OCI-LY1 (cell line): ENCODE data around the gene APOF.

ENCODE experiments used
- H2AFZ ChIP-seq: fragments of 200-600 bp; sonication (generic), shearing (Covaris generic); 2 replicates; pipeline ENCODE4 v1.6.0; 2014; ENCODE audit warnings: antibody characterized with exemption, mild to moderate bottlenecking, low read length
- H3F3A ChIP-seq: fragments of 200-600 bp; sonication (generic), shearing (Covaris generic); 2 replicates; pipeline ENCODE4 v1.6.0; 2014; ENCODE audit warnings: mild to moderate bottlenecking, antibody characterized with exemption, low read length, moderate library complexity; ENCODE audit not compliant: insufficient read depth
- H3K27ac ChIP-seq: fragments of 200-600 bp; sonication (generic); 2 replicates; pipeline ENCODE4 v1.5.1; 2014; ENCODE audit warnings: low read length, mixed run types, mild to moderate bottlenecking, low read depth; ENCODE audit not compliant: poor library complexity, severe bottlenecking
- H3K27me3 ChIP-seq: fragments of 200-600 bp; sonication (generic); 2 replicates; pipeline ENCODE4 v1.6.0; 2014; ENCODE audit warnings: antibody characterized with exemption, mild to moderate bottlenecking, low read length, moderate library complexity; ENCODE audit not compliant: insufficient read depth
- H3K36me3 ChIP-seq: fragments of 200-600 bp; sonication (generic); 2 replicates; pipeline ENCODE4 v1.6.1; 2014; ENCODE audit warnings: mild to moderate bottlenecking, antibody characterized with exemption, low read length, moderate library complexity, mixed read lengths; ENCODE audit not compliant: insufficient read depth
- H3K4me1 ChIP-seq: fragments of 200-600 bp; sonication (generic); 2 replicates; pipeline ENCODE4 v1.5.1; 2014; ENCODE audit warnings: mild to moderate bottlenecking, low read length, moderate library complexity; ENCODE audit not compliant: insufficient read depth, severe bottlenecking
- H3K4me2 ChIP-seq: fragments of 200-600 bp; sonication (generic), shearing (Covaris generic); 2 replicates; pipeline ENCODE4 v1.6.1; 2014; ENCODE audit warnings: low read length
- H3K4me3 ChIP-seq: fragments of 200-600 bp; sonication (generic); 2 replicates; pipeline ENCODE4 v1.5.1; 2014; ENCODE audit warnings: low read length, low read depth, mild to moderate bottlenecking, mixed read lengths; ENCODE audit not compliant: poor library complexity, severe bottlenecking
- H3K79me2 ChIP-seq: fragments of 200-600 bp; shearing (Covaris generic); 2 replicates; pipeline ENCODE4 v1.6.1; 2016; ENCODE audit warnings: mixed run types, low read length, mixed read lengths; ENCODE audit not compliant: insufficient read depth
- H3K9ac ChIP-seq: fragments of 200-600 bp; sonication (generic), shearing (Covaris generic); 2 replicates; pipeline ENCODE4 v1.6.1; 2014; ENCODE audit warnings: mild to moderate bottlenecking, low read length, mixed read lengths
- H3K9me2 ChIP-seq: fragments of 200-600 bp; sonication (generic), shearing (Covaris generic); 2 replicates; pipeline ENCODE4 v1.6.1; 2014; ENCODE audit warnings: low read depth, mild to moderate bottlenecking, low read length, mixed read lengths
- H3K9me3 ChIP-seq: fragments of 200-600 bp; shearing (Covaris generic); 2 replicates; pipeline ENCODE4 v1.6.1; 2014; ENCODE audit warnings: low read length, mixed read lengths
- H4K20me1 ChIP-seq: fragments of 200-600 bp; sonication (generic), shearing (Covaris generic); 2 replicates; pipeline ENCODE4 v1.6.0; 2016; ENCODE audit warnings: mild to moderate bottlenecking, low read length; ENCODE audit not compliant: insufficient read depth
- CTCF ChIP-seq: fragments of 200-600 bp; sonication (generic), shearing (Covaris generic); IDR thresholded peaks from 2 replicates; pipeline ENCODE4 v1.5.1; 2017; ENCODE audit warnings: mild to moderate bottlenecking, antibody characterized with exemption, low read length, moderate library complexity, mixed read lengths
- EZH2 ChIP-seq: fragments of 200-600 bp; sonication (generic), shearing (Covaris generic); IDR thresholded peaks from 2 replicates; pipeline ENCODE4 v1.8.0; 2017; ENCODE audit warnings: borderline replicate concordance, mixed run types, mild to moderate bottlenecking, antibody characterized with exemption, low read length, moderate library complexity, mixed read lengths

The APOF gene

DNA sequence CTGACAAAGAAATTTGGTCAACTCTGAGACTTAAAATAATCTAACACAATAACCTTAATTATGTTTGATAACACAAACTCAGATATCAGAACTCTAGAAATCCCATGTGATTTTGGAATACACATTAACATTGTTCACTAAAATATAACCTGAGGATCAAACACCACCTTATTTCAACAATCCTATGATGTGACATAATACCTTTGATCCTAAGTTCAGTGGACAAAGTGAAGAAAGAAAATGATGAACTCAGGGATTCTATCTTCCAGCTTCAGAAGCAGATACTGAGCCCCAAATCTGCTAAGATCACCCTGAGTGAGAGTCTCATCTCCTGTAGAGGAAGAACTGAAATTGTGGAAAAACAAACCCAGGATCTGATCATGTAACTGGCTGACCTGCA lies 35.7 kb upstream of the APOF start:
- Histone ChIP-seq H4K20me1 (no peaks in the 10 kb centered on the region), H3K4me2 (no peak overlapping the region), H3K27ac (no peak overlapping the region)

GRCh38 chr12:56392331-56392730 lies 29.7 kb upstream of the APOF start:
- H3F3A ChIP-seq = no peaks in the 10 kb centered on the region
- no peaks in the 10 kb centered on the region for H3K79me2 ChIP-seq
- no peaks in the 10 kb centered on the region for H3K9me2 ChIP-seq

More for the DNA sequence above, 35.7 kb upstream of the APOF start:
- no peaks in the 10 kb centered on the region for H3K27me3 ChIP-seq
- no peaks in the 10 kb centered on the region for H3F3A ChIP-seq
- H3K9me3 ChIP-seq = no peaks in the 10 kb centered on the region
- no peaks in the 10 kb centered on the region; the same call in 1 of the 2 replicates for H3K36me3 ChIP-seq
- H3K4me1 ChIP-seq = no peaks in the 10 kb centered on the region
- H2AFZ ChIP-seq = no peak overlapping the region
- no peak overlapping the region for H3K4me3 ChIP-seq
- no peaks in the 10 kb centered on the region for H3K79me2 ChIP-seq
- no peak for TF ChIP-seq CTCF
- no peak for TF ChIP-seq EZH2
- H3K9me2 ChIP-seq = no peaks in the 10 kb centered on the region
- H3K9ac ChIP-seq = no peak overlapping the region

DNA sequence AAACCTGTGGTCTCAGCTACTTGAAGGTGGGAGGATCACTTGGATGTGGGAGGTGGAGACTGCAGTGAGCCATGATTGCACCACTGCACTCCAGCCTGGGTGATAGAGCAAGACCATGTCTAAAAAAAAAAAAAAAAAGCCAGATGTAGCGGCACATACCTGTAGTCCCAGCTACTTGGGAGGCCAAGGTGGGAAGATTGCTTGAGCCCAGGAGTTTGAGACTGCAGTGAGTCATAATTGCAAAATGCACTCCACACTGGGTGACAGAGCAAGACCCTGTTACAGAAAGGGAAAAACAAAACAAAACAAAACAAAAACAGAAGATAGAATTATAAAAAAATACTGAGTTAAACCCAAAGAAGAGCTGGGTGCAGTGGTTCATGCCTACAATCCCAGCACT lies 29.1 kb upstream of the APOF start:
- H3K79me2 ChIP-seq = no peaks in the 10 kb centered on the region

More at GRCh38 chr12:56392331-56392730, 29.7 kb upstream of the APOF start:
- no peaks in the 10 kb centered on the region for H3K27me3 ChIP-seq
- no peak overlapping the region for H3K4me2 ChIP-seq
- H3K27ac ChIP-seq = no peak overlapping the region
- H3K36me3 ChIP-seq = no peaks in the 10 kb centered on the region
- no peaks in the 10 kb centered on the region for H4K20me1 ChIP-seq
- no peak overlapping the region for H3K4me3 ChIP-seq
- H2AFZ ChIP-seq = no peak overlapping the region
- H3K4me1 ChIP-seq = no peaks in the 10 kb centered on the region
- H3K9me3 ChIP-seq = no peaks in the 10 kb centered on the region
- TF ChIP-seq EZH2 = no peak
- no peak for TF ChIP-seq CTCF
- H3K9ac ChIP-seq = no peak overlapping the region

More for the DNA sequence above, 29.1 kb upstream of the APOF start:
- Histone ChIP-seq H3K27me3 (no peaks in the 10 kb centered on the region), H3K9ac (no peak overlapping the region), H3K36me3 (no peaks in the 10 kb centered on the region), H3K9me3 (no peaks in the 10 kb centered on the region), H4K20me1 (no peaks in the 10 kb centered on the region), H2AFZ (no peak overlapping the region), H3K9me2 (no peaks in the 10 kb centered on the region), H3K4me1 (no peaks in the 10 kb centered on the region), H3K27ac (no peak overlapping the region), H3K4me3 (no peak overlapping the region), H3K4me2 (no peak overlapping the region), H3F3A (no peaks in the 10 kb centered on the region)
- TF ChIP-seq EZH2 (no peak), CTCF (no peak)
